Activated naive CD4-positive, alpha-beta T cell treated with anti-CD3 and anti-CD28 coated beads for 36 hours (primary cell): ENCODE measurements around the gene GGA3. TPM values are rescaled to one million over a fixed set of nuclear protein-coding genes. Genes with fewer than 3 reads are reported as not detected.
"Not testable (repeated sequence)": the region's sequence is repeated elsewhere in the genome, so short reads cannot be mapped to it uniquely, and the experiment has no call there.

ENCODE experiments used
- CTCF ChIA-PET: fragments of 350-600 bp; sonication (Branson Sonifier 250); formaldehyde crosslinking; loops from one replicate; lab custom pipeline; 2021; ENCODE audit warnings: antibody characterized with exemption; lab: Charles Lee
- DNase-seq: peaks from one replicate; pipeline ENCODE4 v3.0.0-alpha.2; 2020
- H3K27ac Mint-ChIP-seq: one replicate; pipeline ENCODE4 v1.8.0; 2021; ENCODE audit warnings: mild to moderate bottlenecking, mixed read lengths
- H3K27me3 Mint-ChIP-seq: one replicate; pipeline ENCODE4 v1.8.0; 2021; ENCODE audit warnings: low read depth, mixed read lengths
- H3K36me3 Mint-ChIP-seq: one replicate; pipeline ENCODE4 v1.8.0; 2021; ENCODE audit warnings: low read depth, mixed read lengths
- H3K4me1 Mint-ChIP-seq: one replicate; pipeline ENCODE4 v1.8.0; 2021; ENCODE audit warnings: low read depth, mixed read lengths
- H3K4me3 Mint-ChIP-seq: one replicate; pipeline ENCODE4 v1.8.0; 2021; ENCODE audit warnings: mild to moderate bottlenecking, moderate library complexity, mixed read lengths
- H3K9me3 Mint-ChIP-seq: one replicate; pipeline ENCODE4 v1.8.0; 2021; ENCODE audit warnings: mixed read lengths
- intact Hi-C: fragments of 100-400 bp; cut with micrococcal nuclease; formaldehyde crosslinking; loops from one replicate; pipeline ENCODE4 v1.15.1; 2023
- total RNA-seq, 2 experiments: library from RNA; stranded (reverse); gene quantifications; one replicate each; pipeline ENCODE4 v1.2.3, GENCODE V29; 2021

The GGA3 gene, protein sequence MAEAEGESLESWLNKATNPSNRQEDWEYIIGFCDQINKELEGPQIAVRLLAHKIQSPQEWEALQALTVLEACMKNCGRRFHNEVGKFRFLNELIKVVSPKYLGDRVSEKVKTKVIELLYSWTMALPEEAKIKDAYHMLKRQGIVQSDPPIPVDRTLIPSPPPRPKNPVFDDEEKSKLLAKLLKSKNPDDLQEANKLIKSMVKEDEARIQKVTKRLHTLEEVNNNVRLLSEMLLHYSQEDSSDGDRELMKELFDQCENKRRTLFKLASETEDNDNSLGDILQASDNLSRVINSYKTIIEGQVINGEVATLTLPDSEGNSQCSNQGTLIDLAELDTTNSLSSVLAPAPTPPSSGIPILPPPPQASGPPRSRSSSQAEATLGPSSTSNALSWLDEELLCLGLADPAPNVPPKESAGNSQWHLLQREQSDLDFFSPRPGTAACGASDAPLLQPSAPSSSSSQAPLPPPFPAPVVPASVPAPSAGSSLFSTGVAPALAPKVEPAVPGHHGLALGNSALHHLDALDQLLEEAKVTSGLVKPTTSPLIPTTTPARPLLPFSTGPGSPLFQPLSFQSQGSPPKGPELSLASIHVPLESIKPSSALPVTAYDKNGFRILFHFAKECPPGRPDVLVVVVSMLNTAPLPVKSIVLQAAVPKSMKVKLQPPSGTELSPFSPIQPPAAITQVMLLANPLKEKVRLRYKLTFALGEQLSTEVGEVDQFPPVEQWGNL
- 10 to 100 TPM; 65.7 to 66.1 TPM for total RNA-seq

DNA sequence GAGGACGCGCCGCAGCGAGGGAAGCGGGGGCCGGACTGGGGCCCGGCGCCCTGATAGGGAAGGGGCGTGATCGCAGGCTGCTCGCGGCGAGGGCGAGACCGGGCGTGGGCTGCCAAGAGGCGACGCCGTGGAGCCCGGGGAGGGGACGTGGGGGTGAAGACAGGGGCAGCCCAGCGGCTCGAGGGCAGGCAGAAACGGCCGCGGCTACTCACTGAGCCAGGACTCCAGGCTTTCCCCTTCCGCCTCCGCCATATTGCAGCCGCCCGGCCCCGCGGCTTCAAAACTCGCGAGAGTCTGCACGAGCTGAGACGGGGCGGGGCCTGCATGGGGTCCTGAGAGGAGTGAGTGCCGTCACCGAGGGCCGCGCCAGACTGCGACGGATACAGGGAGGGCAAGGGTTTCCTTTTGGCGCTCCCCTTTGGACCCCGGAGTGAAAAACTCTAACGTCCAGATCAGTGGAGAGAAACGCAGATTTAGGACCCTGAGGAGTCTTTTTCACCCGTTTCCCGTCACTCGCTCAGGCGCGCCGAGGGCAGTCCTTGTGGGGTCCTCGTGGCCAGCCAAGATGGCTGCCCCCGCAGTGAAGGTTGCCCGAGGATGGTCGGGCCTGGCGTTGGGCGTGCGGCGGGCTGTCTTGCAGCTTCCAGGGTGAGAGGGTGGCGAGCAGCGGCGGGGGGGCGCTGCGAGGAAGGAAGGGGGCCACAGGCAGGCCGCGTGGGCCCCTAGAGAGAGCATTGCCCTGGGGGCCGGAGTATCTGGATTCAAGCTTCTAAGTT, at the start of gene GGA3, which contains the start of gene MRPS7:
Gene GGA3 (minus strand): TSS at position 271 of the 776 bp plus-strand sequence. CDS start 19 bp downstream, at position 252.
Gene MRPS7 (plus strand): TSS at position 544 of the 776 bp plus-strand sequence. CDS start 22 bp downstream, at position 566.
- Mint-ChIP-seq H3K36me3 (peaks cover 18% of the 10 kb centered on the region), H3K27ac (peak within 1 kb of the TSS; percentile 99), H3K9me3 (no peaks in the 10 kb centered on the region), H3K27me3 (no peaks in the 10 kb centered on the region), H3K4me1 (peaks cover 53% of the 10 kb centered on the region), H3K4me3 (peak within 1 kb of the TSS; percentile 93)
- CTCF ChIA-PET: interaction anchor here (0.8 to 4.2 kb wide), 10 partner anchors 9 to 255 kb away, joined by 3 to 52 read pairs (median 4); partner anchors contain the start of genes MIF4GD and TSEN54
- DNase-seq: peak; percentile 98
- intact Hi-C loops: loop anchor here (1.0 to 10.0 kb wide), 11 partner anchors 9 to 523 kb away; partner anchors contain the start of genes CASKIN2, JPT1, NUP85 and SLC25A19

DNA sequence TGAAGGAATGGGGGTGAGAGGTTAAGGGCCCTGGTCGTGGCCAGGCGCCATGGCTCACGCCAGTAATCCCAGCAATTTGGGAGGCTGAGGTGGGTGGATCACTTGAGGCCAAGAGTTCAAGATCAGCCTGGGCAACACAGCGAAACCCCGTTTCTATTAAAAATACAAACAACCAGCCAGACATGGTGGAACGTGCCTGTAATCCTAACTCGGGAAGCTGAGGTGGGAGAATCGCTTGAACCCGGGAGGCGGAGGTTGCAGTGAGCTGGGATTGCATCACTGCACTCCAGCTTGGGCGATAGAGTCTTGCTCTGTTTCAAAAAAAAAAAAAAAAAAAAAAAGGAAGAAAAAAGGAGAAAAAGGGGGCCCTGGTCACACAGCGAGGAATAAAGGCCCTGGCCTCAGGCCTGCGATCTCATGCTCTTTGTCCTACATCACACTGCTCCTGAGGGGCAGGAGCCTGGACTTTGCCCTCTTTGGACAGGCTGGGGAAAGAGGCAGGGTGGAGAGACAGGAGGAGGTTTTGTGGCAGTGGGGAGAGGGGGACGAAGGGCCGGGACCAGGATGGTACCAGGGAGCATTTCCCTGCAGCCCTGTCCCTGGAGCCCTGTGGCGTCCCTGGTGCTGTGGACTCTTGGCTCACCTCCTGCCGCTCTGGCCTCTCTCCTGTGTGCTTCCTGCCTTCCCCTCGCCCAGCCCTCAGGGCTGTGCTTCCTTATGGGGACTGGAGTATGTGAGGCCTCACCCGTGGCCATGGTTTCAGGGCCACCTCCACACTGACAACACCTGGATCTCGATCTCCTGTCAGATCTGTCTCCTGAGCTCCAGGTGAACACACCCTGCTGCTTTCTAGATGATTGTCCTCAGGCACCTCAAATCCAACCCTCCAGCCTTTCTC, 47.6 kb upstream of the GGA3 start:
- no peaks in the 10 kb centered on the region for H3K36me3 Mint-ChIP-seq
- CTCF ChIA-PET: no interaction called here
- H3K4me3 Mint-ChIP-seq: no peak overlapping the region
- DNase-seq: no peak
- H3K4me1 Mint-ChIP-seq: peaks cover 9% of the 10 kb centered on the region
- no peak overlapping the region for H3K27ac Mint-ChIP-seq
- no peaks in the 10 kb centered on the region for H3K9me3 Mint-ChIP-seq
- H3K27me3 Mint-ChIP-seq: no peaks in the 10 kb centered on the region
- intact Hi-C loops: no loop called here

DNA sequence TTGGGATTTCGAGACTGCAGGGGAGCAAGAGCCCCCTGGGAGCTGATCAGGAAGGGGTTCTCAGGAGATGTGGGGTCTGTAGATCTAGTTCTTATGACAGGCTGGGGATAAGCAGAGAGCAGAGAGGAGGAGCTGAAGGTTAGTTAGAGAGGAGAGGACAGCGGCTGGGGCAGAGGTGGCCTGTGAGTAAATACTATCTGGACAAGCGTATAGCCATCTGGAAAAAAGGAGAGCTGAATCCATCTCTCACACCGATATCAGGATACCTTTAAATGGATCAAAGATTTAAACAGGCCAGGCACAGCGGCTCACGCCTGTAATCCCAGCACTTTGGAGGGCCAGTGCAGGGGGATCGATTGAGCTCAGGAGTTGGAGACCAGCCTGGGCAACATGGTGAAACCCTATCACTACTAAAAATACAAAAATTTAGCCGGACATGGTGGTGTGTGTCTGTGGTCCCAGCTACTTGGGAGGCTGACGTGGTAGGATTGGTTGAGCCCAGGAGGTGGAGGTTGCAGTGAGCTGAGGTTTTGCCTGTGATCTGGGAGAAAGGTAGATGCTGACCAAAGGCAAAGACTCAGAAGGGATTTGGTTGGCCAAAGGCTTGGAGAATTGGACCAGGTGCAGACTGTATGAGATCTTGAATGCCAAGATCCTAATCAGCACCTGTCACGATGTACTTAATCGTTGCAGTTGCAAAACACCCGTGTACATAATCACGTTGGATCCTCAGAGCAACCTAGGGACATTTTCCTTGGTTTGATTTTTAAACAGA, 46.7 kb upstream of the GGA3 start:
- H3K27me3 Mint-ChIP-seq: no peaks in the 10 kb centered on the region
- peaks cover 6% of the 10 kb centered on the region for H3K4me1 Mint-ChIP-seq
- no peaks in the 10 kb centered on the region for H3K9me3 Mint-ChIP-seq
- H3K4me3 Mint-ChIP-seq: no peak overlapping the region
- H3K36me3 Mint-ChIP-seq: no peaks in the 10 kb centered on the region
- DNase-seq: no peak
- intact Hi-C loops: no loop called here
- CTCF ChIA-PET: interaction anchor here (0.7 kb wide), 1 partner anchor 10 kb away, joined by 3 read pairs; no protein-coding TSS in a partner anchor
- H3K27ac Mint-ChIP-seq: no peak overlapping the region

DNA sequence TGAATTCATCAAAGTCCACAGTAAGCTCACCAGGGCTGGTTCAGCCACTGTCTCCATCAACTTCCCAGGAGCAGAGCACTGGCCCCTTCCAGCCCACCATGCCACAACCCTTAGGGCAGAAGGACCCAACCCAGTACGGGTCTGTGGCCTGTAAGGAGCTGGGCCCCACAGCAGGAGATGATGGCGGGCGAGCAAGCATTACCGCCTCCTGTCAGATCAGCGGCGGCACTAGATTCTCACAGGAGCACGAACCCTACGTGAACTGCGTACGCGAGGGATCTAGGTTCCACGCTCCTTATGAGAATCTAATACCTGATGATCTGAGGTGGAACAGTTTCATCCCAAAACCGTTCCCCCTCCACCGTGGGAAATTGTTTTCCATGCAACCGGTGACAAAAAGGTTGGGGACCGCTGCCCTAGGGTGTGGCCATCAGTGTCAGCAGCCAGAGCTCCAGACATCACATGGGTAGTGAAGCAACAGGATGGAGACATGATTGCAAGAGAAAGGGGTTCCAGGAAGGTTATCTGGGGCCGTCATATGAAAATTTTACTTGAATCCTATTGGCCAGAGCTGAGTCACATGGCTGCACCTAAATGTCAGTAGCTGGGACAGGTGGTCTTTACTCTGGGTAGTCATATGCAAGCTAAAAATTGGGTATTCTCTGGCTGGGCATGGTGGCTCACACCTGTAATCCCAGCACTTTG, 40.2 kb upstream of the GGA3 start:
- intact Hi-C loops: no loop called here
- Mint-ChIP-seq H3K4me1 (peaks cover 13% of the 10 kb centered on the region), H3K4me3 (no peak overlapping the region), H3K36me3 (no peaks in the 10 kb centered on the region), H3K27me3 (no peaks in the 10 kb centered on the region), H3K27ac (no peak overlapping the region), H3K9me3 (no peaks in the 10 kb centered on the region)
- DNase-seq: no peak
- CTCF ChIA-PET: interaction anchor here (0.6 kb wide), 1 partner anchor 27 kb away, joined by 3 read pairs; no protein-coding TSS in a partner anchor

DNA sequence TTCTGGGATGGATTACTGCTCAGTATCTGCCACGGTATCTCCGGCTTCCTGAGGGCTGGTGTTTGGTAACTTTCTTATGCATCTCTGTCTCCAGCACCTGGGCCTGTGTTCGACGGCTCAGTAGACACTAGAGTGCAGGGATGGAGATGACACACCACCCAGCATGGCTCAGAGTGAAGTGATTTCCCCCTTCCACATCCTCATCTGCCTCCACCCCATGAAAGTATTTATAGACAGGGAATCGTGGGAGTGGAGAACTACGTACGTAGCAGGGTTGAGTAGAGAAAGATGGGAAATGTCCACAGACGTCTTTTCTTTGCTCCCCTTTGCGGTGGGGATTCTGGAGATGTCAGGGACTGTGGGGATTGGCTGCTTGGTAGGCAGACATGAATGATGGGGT, 39.6 kb upstream of the GGA3 start:
- peaks cover 18% of the 10 kb centered on the region for H3K4me1 Mint-ChIP-seq
- H3K4me3 Mint-ChIP-seq: no peak overlapping the region
- H3K27ac Mint-ChIP-seq: no peak overlapping the region
- no peaks in the 10 kb centered on the region for H3K27me3 Mint-ChIP-seq
- H3K9me3 Mint-ChIP-seq: no peaks in the 10 kb centered on the region
- DNase-seq: no peak
- intact Hi-C loops: no loop called here
- CTCF ChIA-PET: no interaction called here
- H3K36me3 Mint-ChIP-seq: no peaks in the 10 kb centered on the region

DNA sequence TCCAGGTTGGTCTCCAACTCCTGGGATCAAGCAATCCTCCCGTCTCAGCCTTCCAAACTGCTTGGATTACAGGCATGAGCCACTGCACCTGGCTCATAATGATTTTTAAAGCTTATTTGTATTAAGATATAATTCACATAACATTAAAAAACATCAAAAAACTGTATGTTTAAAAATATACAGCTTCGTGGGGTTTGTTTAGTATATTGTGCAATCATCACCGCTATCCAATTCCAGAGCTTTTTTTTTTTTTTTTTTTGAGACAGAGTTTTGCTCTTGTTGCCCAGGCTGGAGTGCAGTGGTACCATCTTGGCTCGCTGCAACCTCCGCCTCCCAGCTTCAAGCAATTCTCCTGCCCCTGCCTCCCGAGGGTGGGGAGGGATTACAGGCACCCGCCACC, 38.9 kb upstream of the GGA3 start:
- Mint-ChIP-seq H3K36me3 (no peaks in the 10 kb centered on the region), H3K27me3 (no peaks in the 10 kb centered on the region), H3K27ac (no peak overlapping the region), H3K9me3 (no peaks in the 10 kb centered on the region), H3K4me3 (no peak overlapping the region), H3K4me1 (peaks cover 25% of the 10 kb centered on the region)
- no peak for DNase-seq
- intact Hi-C loops: no loop called here
- CTCF ChIA-PET: no interaction called here

DNA sequence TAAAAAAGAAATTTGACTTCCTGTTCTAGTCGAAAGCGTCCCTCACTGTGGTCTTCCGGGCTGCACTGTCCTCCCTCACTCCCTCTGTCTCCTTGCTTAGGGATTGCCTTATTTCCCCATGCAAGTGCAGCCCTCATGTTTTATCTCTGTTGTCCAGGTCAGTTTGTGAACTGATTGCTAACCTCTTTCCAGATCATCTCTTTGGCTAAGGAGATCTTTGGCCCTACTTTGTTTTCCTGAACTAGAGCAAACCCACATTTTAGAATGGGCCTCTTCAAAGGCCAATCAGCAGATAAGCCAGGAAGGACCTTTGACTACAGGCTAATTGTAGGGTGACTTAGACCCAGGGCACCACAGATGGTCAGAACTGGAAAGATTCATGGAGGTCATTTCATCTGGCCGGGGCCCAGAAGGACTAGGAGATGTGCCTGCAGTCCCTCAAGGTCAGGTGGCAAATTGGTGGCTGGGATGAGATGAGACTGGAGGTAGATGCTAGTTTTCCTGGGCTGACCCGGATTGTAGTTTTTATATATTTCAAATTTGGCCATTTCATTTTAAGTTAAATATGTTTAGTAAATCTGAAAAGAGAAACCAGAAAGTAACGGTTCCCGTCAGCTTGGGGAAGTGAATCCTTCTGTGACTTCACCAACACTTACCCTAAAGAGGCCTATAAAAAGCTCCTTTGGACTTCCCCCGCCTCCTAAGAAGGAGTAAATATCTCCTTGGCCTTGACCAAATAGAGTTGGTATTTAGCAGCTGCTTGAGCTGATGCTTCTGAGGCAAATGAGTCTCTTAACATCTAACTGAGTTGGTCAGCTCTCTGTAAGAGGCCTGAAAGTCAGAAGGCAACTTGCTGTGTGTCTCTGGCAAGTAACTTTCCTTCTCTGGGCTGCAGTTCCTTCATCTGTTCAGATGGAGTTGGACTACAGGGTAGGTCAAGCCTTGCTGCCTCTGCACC, 34.1 kb upstream of the GGA3 start:
- H3K27ac Mint-ChIP-seq: peak overlapping the region; percentile 89
- H3K4me3 Mint-ChIP-seq: peak overlapping the region; percentile 42
- intact Hi-C loops: loop anchor here (2.0 kb wide), 2 partner anchors 47 to 69 kb away; no protein-coding TSS in a partner anchor
- peak; percentile 74 for DNase-seq
- H3K36me3 Mint-ChIP-seq: no peaks in the 10 kb centered on the region
- CTCF ChIA-PET: interaction anchor here (0.6 to 4.0 kb wide), 7 partner anchors 9 to 382 kb away, joined by 3 to 17 read pairs (median 5); partner anchors contain the start of gene MIF4GD
- no peaks in the 10 kb centered on the region for H3K27me3 Mint-ChIP-seq
- no peaks in the 10 kb centered on the region for H3K9me3 Mint-ChIP-seq
- peaks cover 41% of the 10 kb centered on the region for H3K4me1 Mint-ChIP-seq

DNA sequence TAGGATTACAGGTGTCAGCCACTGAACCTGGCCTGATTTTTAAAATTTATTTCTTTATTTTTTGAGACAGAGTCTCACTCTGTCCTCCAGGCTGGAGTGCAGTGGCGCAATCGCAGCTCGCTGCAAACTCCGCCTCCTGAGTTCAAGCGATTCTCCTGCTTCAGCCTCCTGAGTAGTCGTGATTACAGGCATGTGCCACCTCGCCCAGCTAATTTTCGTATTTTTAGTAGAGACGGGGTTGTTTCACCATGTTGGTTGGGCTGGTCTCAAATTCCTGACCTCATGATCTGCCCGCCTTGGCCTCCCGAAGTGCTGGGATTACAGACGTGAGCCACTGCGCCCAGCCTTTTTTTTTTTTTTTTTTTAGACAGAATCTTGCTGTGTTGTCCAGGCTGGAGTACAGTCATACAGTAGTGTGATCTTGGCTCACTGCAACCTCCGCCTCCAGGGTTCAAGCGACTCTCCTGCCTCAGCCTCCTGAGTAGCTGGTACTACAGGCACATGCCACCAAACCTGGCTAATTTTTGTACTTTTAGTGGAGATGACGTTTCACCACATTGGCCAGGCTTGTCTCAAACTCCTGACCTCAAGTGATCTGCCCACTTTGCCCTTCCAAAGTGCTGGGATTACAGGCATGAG, 31.5 kb upstream of the GGA3 start:
- peaks cover 47% of the 10 kb centered on the region for H3K4me1 Mint-ChIP-seq
- CTCF ChIA-PET: interaction anchor here (0.6 to 0.7 kb wide), 4 partner anchors 30 to 738 kb away, joined by 3 to 6 read pairs (median 3); no protein-coding TSS in a partner anchor
- H3K9me3 Mint-ChIP-seq, DNase-seq, H3K4me3 Mint-ChIP-seq, intact Hi-C loops, H3K36me3 Mint-ChIP-seq, H3K27me3 Mint-ChIP-seq: not testable (repeated sequence)
- peak overlapping the region; percentile 24 for H3K27ac Mint-ChIP-seq

DNA sequence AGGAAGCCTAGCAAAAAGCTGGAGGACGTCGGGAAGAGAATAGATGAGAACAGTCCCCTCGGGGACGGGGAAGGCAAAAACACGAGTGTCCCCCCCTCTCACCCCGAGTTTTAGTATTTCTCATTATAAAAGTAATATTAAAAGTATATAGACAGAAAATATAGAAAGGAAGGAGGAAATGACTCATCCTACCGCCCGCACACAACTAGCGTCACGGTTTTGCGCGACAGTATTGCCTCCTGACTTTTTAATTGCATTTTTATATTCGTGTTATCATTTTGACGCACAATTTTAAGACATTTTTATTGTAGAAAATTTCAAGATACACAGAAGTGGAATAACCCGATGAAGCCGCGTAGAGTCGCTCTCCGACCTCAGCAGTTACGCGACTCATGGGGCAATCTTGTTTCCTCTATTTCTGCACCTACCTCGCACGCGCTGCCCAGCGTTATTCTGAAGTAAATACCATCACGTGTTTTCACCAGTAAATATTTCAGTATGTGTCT, 28.5 kb upstream of the GGA3 start:
- H3K9me3 Mint-ChIP-seq: no peaks in the 10 kb centered on the region
- CTCF ChIA-PET: interaction anchor here (0.7 to 3.6 kb wide), 16 partner anchors 12 to 350 kb away, joined by 3 to 29 read pairs (median 4); partner anchors contain the start of genes GRB2, MIF4GD and TSEN54
- peak overlapping the region; percentile 100 for H3K27ac Mint-ChIP-seq
- no peaks in the 10 kb centered on the region for H3K27me3 Mint-ChIP-seq
- peaks cover 19% of the 10 kb centered on the region for H3K36me3 Mint-ChIP-seq
- intact Hi-C loops: loop anchor here (1.0 to 5.0 kb wide), 13 partner anchors 7 to 494 kb away; partner anchors contain the start of genes GGA3, GRB2, LLGL2 and MIF4GD
- H3K4me3 Mint-ChIP-seq: peak overlapping the region; percentile 99
- DNase-seq: peak; percentile 91
- H3K4me1 Mint-ChIP-seq: peaks cover 29% of the 10 kb centered on the region
